Stimulated activated CD8-positive, alpha-beta memory T cell treated with anti-CD3 and anti-CD28 coated beads, Interleukin-15, amount 100 ng/mL, for 1 hour (primary cell): ENCODE measurements around the gene HSP90AB1.
A peak's percentile ranks its signal among the peaks of the same experiment; 100 is the strongest.
"Not testable (repeated sequence)": the region's sequence is repeated elsewhere in the genome, so short reads cannot be mapped to it uniquely, and the experiment has no call there.

Source experiments
- DNase-seq: peaks from one replicate; pipeline ENCODE4 v3.0.0-alpha.2; 2020; ENCODE audit warnings: low read depth

Gene HSP90AB1

DNA sequence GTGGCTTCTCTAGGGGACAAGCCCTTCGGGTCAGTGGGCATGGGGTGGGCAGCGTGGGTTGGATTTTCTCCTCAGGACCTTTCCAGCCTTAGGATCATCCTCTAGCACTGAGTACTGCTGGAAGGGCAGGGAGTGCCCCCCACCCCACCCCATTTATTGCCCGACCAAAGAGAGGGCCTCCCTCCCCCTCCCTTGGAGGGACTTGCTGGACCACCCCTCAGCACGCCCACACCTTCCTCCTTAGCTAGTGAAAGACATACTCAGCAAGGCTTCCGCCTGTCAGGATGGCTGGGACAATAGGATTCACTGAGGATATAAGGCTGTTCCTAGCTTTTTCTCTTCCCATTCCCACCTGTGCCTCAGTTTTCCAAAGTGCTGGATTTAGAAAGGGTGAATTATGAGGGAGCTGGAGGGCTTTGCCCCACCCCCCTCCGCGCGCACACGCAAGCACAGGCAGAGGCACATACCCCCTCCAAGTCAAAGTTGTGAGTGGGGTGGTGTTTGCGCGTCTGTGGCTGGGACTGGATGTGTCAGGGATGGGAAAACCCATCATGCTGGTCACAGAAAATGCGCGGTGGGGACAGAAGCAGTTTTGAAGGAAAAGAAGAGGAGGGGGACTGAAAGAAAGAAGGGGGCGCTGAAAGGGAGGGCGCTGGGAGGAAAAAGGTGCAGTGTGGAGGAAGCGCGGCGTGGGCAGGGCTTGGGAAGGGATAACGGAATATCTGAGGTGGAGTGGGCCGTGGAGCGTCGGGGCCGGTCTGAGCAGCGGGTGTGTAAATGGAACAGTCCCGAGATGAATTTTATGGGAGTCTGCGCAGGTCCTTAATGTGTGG is 24.2 kb upstream of the HSP90AB1 start:
- no peak for DNase-seq

DNA sequence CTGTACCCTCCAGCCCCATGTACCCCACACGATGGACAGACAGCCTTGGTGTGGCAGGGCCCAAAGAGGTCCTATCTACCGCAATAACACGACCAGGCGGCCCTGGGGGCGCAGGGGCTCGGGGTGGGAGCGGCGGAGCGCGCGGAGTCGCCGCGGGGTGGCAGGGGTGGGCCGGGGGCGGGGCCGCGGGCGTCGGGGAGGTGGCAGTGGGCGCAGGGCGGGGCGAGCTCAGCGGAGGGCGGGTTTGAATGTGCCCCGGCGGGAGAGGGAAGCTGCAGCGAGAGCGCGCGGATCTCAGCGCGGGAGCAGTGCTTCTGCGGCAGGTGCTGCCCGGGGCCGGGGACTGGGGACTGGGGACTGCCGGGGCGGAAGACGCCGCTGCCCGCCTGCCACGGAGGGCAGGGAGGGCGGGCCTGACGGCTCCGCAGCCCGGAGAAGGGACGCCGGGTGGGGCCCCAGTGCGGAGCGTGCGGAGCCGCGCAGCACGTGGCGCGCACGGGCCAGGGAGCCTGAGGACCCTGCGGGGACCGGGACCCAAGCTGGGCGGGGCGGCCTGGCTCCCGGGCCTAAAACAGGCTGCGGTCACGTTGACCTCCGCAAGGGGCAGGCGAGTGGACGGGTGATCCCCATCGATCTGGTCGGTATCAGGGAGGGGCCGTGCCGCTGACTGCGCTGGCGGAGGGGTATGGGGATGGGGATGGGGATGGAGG is 23.4 kb upstream of the HSP90AB1 start, which contains the start of gene SLC29A1:
Gene SLC29A1, plus strand, starts transcription at position 277 of the 710 bp plus-strand sequence. CDS start 3,719 bp downstream, outside the sequence.
- peak; percentile 63 for DNase-seq

DNA sequence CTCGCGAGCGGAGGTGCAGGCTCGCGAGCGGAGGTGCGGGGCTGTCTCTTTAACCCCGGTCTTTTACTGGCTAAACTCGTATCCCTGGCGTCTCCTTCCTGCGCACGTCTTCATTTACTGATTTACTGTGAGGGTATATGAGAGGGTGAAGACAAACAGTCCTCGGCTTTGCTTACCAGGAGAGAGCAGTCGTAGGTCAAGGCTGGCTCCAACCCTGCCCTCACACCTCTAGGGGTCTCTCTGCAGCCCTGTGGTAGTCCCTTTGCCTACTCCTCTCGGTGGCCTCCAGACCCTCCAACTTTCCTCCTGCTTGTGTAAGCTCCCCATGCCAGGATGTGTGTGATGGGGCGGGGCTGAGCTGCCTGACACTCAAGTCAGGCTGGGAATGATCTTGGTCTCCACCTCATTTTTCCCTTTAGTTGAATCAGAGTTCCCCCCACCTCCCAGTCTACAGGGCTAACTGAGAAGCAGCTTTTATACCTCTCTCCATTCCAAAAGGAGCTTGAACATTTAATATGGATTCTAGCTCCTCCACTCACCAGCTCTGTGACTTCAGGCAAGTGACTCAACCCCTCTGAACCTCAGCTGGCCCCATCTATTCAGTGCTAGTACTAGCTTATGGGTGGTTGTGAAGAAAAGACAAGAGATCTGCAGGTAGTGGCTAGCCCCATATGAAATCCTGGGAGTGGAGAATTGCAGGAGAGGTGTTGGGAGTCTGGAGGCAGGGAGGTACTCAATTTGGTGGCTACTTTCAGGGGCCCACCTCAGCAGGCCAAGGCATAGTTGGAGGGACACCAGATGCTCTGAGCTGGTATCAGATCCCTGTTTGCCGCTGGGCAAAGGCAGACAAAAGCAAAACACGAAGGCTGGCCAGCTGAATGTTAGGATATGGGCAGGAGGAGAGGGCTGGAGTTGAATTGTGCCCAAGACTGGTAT is 22.6 kb upstream of the HSP90AB1 start:
- DNase-seq = no peak

DNA sequence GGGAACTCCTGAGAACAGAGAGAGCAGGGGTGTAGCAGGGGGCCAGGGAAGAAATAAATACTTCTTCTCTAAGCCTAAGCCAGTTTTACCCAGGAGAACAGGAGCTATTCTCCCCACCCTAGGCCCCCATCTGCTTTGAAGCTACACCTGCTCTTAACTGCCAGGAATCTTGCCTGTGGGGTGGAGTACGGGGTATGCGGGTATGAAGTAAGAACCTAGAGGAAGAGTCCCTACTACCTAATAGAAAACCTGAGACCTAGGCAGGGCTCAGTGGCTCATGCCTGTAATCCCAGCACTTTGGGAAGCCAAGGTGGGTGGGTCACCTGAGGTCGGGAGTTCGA is 22.0 kb upstream of the HSP90AB1 start:
- DNase-seq = no peak

DNA sequence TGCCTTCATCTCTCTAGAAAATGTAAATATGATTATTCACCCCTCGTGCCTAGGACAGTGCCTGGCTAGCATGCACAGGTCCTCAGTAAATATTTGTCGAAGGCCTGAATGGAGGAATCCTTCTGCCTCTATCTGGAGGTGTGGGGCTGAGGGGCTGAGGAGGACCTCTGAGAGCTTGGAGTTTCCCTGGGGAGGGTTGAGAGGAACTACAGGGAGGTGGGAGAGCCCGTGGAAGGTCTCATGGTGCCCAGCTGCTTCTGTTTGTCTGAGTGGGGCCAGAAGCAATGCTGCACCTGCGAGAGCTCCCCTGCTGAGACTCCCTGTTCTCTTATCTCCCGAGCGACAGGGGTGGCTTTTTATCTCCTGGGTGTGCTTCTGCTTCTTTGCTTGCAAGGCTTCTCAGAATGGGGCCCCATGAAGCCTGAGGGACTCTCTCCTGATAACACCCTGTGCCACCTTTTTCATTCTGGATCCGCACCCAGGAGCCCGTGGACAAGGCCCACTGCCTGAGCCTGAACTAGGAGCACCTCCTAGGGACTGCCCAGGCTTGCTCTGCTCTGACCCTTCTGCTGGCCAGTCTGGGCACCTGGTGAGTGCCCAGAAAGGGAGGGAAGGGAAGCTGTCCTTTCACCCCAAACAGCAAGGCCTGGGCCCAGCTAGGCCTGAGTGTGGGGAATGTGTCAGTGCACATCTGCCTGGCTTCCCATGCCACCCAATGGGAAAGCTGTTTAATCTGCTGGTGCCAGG is 21.1 kb upstream of the HSP90AB1 start:
- DNase-seq = no peak

DNA sequence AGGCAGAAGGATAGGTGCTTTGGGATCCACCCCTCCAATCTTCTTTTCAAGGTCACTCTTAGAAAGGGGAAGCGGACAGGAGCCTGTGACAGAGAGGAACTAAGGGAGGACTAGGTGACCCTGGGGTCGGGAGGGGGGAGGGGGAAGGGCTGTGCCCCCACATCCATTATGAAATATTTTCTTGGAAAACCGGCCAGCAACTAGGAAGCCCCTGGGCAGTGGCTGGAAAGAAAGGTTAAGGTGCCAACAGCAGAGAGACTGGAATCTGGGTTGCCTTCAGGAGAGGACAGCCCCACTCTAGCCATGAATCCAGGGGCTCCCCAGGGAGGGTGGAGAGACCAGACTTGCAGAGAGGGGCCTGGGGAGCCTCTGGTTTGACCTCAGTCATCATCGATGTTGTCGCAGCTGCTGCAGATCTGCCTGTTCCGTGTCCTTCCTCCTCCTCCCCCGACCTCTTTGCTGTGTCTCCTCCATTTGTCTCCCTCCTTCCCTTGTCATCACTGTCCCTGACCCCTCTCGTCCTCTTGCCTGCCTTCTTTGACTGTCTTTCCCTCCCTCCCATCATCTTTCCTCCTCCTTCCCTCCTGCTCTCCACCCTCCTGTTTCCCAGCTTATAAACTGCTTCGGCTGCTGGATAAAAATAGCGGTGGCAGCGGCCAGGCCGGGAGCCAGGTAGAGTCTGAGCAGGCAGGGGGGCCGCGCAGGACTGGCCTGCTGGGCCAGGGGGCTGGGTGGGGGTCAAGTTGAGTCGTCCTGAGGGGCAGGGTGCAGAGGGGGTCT is 20.3 kb upstream of the HSP90AB1 start:
- DNase-seq = no peak

DNA sequence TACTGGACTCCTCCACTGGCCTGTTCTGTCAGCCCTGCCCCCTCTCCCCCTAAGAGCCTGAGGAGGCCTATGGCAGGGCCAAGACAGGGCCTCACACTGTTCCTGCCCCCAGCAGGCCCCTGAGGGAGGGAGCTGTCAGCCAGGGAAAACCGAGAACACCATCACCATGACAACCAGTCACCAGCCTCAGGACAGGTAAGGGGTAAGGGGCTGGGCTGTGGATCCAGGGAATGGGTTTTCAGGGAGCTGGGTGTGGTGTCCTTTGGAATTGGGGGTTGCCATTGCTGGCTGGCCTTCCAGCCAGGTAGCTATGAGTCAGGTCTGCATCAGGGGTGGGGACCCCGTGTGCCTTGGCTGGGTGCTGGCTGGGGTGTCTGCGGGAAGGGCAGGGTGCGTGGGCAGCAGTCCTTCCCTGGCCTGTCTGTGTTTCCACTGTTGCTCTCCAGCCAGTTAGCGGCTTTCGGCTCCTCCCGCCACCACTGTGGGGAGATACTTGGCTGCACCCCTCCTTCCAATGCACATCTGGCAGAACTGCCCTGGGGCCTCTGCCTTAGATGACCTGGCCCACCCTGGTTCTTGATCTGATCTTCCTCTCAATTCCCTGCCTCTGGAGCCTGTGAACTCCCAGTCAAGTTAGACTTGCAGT is 19.6 kb upstream of the HSP90AB1 start:
- no peak for DNase-seq

DNA sequence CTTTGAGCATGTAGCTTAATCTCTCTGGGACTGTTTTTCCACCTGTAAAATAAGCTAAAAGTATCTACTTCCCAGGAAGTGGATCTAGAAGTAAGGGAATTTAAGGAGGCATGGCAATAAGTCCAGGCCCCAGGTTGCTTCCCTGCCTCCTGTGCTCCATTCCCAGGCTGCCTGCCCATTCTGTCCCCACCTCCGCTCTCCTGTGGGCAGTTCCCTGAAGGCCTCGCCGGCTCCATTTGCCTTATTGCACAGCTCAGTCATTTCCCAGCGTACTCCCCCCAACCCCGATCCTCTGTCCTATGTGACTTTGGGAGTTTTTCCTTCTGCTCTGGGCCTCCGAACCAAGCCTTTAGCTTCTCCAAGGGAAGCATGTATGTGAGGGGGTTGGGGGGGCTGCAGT is 18.9 kb upstream of the HSP90AB1 start:
- DNase-seq = no peak

DNA sequence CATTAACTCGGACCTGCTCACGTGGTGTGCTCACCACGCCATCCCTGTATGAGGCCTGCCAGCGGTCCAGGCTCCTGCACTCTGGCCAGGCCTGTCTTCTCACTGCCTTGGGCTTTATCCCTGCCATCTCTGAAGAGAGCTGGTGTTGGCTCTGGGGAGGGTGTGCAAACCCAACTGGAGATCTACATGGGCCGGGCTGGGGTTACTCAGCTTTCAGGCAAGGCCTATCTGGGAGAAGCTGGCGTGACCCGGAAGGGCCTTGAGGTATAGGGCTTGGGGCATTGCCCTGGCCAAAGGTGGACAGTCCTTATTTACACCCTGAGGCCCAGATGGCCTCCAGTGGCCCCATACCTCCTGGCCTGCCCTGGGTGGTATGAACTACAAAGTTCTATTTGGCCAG is 18.5 kb upstream of the HSP90AB1 start:
- no peak for DNase-seq

DNA sequence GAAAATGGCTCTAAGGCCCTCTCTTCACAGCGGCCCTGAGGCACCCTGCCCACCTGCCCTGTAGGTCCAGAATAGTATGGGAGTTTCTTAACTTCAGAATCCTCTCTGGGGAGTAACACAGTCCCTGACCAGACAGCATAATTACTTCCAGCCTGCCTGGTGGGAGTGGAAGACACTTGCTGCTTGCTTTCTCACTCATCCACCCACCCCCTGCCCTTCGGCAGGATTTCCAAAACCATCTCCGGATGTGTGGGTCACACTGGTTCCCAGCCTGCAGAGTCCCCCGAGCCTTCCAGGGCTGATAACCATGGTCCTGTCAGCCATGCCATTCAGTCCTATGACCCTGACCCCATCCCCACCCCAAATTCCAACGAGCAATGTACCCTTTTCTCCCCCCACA is 18.1 kb upstream of the HSP90AB1 start:
- no peak for DNase-seq

DNA sequence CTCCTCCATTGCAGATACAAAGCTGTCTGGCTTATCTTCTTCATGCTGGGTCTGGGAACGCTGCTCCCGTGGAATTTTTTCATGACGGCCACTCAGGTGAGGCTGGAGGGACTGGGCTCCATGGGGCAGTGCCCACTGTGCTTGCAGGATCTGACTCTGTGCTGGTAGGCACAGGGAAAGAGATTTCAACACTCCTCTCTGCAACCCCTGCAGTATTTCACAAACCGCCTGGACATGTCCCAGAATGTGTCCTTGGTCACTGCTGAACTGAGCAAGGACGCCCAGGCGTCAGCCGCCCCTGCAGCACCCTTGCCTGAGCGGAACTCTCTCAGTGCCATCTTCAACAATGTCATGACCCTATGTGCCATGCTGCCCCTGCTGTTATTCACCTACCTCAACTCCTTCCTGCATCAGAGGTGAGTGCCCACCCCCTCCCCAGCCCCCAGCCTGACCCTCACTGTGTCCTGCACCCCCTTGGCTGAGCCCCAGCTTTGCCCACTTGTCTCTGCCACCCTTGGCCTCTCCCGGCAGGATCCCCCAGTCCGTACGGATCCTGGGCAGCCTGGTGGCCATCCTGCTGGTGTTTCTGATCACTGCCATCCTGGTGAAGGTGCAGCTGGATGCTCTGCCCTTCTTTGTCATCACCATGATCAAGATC is 17.4 kb upstream of the HSP90AB1 start:
- no peak for DNase-seq

DNA sequence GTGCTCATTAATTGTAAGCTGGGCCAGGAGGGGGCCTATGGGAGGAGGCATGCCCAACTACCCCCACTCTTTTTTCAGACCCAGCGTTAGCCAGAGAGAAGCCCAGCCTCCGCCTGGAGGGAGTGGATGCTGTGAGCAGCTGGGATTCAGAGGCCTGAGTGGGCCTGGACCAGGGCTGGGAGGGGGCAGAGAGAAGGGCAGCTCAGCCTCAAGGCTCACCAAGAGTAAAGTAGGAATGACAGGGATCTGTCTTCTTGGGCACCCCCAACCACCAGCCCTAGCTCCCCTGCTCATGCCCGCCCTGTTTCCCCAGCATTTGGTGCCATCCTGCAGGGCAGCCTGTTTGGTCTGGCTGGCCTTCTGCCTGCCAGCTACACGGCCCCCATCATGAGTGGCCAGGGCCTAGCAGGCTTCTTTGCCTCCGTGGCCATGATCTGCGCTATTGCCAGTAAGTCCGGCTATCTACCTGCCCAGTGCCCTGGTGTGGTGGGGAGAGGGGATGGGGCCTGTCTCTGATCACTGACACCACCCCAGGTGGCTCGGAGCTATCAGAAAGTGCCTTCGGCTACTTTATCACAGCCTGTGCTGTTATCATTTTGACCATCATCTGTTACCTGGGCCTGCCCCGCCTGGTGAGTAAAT is 16.7 kb upstream of the HSP90AB1 start:
- no peak for DNase-seq

DNA sequence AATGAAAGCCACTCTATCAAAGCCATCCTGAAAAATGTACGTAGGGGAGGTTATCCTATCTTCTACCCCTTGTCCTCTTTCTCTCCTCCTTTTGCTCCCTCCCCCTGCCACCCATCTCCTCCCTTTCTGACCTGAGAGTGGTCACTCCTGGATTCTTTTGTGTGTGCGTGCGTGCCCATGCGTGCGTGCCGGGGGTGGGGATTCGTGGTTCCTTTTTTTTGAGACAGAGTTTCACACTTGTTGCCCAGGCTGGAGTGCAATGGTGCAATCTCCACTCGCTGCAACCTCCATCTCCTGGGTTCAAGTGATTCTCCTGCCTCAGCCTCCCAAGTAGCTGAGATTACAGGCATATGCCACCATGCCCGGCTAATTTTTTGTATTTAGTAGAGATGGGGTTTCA is 15.5 kb upstream of the HSP90AB1 start:
- not testable (repeated sequence) for DNase-seq

DNA sequence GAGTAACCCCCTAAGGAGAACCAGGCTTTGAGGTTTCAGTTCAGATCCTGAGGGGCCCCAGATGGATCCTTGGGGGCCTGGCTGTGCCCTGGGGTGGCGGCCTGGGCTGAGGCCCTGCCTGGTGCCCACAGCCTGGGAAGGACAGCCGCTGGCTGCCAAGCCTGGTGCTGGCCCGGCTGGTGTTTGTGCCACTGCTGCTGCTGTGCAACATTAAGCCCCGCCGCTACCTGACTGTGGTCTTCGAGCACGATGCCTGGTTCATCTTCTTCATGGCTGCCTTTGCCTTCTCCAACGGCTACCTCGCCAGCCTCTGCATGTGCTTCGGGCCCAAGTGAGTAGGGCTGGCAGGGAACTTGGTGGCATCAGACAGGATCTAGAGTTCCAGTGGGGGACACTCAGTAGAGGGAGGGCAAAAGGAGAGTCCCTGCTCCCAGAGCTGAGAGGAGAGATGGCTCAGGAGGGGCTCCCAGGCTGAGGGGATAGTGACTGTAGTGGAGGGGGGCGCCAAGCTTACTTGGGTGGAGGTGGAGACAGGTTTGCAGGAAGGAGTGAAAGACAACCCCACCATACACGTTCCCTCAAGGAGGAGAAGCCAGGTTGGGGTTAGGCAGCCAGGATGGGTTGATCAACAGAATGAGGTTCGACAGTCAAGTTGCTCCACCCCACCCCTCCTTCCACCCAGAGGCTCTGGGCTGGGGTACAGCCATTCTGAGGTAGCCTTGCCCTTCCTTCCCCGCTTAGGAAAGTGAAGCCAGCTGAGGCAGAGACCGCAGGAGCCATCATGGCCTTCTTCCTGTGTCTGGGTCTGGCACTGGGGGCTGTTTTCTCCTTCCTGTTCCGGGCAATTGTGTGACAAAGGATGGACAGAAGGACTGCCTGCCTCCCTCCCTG is 14.0 kb upstream of the HSP90AB1 start:
- no peak for DNase-seq

DNA sequence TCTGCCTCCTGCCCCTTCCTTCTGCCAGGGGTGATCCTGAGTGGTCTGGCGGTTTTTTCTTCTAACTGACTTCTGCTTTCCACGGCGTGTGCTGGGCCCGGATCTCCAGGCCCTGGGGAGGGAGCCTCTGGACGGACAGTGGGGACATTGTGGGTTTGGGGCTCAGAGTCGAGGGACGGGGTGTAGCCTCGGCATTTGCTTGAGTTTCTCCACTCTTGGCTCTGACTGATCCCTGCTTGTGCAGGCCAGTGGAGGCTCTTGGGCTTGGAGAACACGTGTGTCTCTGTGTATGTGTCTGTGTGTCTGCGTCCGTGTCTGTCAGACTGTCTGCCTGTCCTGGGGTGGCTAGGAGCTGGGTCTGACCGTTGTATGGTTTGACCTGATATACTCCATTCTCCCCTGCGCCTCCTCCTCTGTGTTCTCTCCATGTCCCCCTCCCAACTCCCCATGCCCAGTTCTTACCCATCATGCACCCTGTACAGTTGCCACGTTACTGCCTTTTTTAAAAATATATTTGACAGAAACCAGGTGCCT is 13.3 kb upstream of the HSP90AB1 start:
- DNase-seq = no peak

DNA sequence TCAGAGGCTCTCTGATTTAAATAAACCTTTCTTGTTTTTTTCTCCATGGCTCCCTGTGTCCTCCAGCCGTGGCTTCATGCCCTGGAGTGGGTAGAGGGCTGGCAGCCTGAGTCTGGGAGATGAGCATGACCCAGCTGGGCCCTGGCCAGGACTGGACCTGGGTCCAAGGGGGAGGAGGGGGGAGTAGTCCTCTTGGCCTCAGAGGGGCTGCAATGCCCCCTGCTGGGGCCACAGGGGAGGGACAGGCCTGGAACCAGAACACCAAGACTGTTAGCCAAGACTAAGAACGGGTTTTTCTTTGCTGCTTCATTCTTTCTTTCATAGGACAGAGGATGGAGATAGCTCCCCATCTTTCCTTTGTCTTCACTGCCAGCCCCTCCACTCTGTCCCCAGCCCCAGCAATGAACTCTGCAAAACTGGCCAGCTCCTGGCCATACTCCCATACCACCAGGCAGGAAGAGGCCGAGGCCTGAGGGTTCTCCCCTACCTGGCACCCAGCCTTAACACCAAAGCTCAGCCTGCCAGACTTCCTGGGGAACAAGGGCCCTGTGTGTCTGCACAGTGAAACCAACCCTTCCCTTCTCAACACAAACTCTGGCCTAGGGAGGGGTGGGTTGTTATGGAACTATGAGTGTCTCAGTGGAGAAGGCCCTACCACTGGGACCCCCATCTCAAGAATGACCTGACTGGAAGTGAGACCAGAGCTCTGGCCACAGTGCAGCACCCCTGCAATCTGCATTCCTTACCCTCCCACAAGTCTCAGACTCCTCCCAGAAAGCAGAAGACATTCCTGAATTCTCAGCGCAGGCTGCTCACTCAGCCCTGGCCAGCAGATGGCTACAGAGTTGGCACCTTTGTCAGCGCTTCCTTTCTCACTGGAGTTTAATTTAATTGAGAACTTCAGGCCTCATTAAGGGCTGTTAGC is 12.5 kb upstream of the HSP90AB1 start:
- no peak for DNase-seq

DNA sequence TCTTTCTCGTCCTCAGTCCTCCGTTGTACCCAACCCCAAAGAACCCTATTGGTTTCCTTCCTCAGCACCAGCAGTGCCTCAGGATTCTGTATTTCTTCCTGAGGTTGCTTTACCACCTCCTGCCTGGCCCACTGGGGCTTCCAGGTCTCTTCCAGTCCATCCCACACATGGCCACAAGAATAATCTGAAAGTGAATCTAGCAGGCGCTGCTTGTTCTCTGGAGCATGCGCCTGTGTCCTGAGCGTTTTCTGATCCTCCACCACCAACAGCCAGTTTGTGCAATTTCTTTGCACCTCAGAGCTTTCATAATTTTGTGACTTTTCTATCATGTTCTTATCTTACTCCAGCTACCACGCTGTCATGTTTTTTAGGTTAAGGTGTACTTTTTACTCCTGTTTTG is 11.6 kb upstream of the HSP90AB1 start:
- no peak for DNase-seq
